Left ventricle myocardium superior (tissue), 1 donor: ENCODE measurements around the gene FAM9C. TPM values are rescaled to one million over a fixed set of nuclear protein-coding genes. Genes with fewer than 3 reads are reported as not detected.
"Not testable (repeated sequence)": the region's sequence is repeated elsewhere in the genome, so short reads cannot be mapped to it uniquely, and the experiment has no call there.

Source experiments
- ATAC-seq: fragments of 200-7000 bp; cut with Tn5 transposase; one replicate; pipeline ENCODE4 v1.9.1; 2020; ENCODE audit warnings: mild to moderate bottlenecking, moderate library complexity
- DNase-seq: peaks from one replicate; pipeline ENCODE4 v3.0.0-alpha.2; 2020
- intact Hi-C: fragments of 100-400 bp; cut with micrococcal nuclease; formaldehyde crosslinking; loops from one replicate; pipeline ENCODE4 v1.11.0; 2022
- total RNA-seq: library from RNA; stranded (reverse); fragmentation: NEBNext Ultra II Directional; extraction: Animal tissue kit (Norgen Biotek cat#: 25700); gene quantifications from one replicate; pipeline ENCODE4 v1.2.1, GENCODE V29; 2021
- donor health status: DM: no; HTN: yes; CAD: no; lungs with severe emphysema.

FAM9C gene
- total RNA-seq, 1 donor from 2014 or later: 1.2 TPM

- intact Hi-C loops: no loop called here
- peak; percentile 35 for DNase-seq
- ATAC-seq: peak; percentile 85
These were observed 34.5 kb upstream of the FAM9C start for GRCh38 chrX:13078739-13079444.

GRCh38 chrX:13077168-13077567 is 32.7 kb upstream of the FAM9C start:
- DNase-seq (no peak), ATAC-seq (no peak)
- intact Hi-C loops: no loop called here

- intact Hi-C loops: no loop called here
- ATAC-seq (no peak), DNase-seq (no peak)
These were observed 31.9 kb upstream of the FAM9C start for GRCh38 chrX:13076176-13076961.

- ATAC-seq: no peak
These were observed 30.2 kb upstream of the FAM9C start for GRCh38 chrX:13074297-13075262.

DNA sequence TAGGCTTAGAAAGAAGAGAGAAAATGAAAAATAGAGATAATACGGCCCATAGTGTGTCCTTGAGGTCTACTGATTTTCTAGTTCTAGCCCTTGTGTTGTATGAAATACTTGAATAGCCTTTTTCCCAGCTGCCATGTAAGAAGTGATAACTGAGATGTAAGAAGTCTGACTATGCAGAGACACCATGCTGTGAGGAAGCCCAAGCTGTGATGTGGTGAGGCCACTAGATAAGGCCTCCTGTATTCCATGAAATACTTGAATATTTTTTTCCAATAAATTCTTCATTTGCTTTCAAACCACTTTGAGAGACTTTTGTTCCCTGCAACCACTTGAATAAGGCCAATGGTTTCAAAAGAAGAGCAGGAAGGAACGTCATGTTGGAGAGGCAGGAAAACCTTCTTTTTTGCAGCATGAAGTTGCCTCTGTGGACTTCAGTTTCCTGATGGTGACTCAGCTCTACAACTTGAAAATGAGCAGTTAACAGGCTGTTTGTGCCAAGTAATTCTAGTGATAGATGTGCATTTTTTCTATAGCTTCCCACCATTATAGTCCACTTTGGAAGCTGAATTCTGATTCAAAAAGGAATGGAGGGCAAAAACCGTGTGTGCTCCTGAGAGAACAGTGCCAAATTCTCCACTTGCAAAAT is 25.5 kb upstream of the FAM9C start:
- no peak for ATAC-seq
- DNase-seq: no peak
- intact Hi-C loops: no loop called here

More at GRCh38 chrX:13074297-13075262, 30.2 kb upstream of the FAM9C start:
- no peak for DNase-seq
- intact Hi-C loops: no loop called here

DNA sequence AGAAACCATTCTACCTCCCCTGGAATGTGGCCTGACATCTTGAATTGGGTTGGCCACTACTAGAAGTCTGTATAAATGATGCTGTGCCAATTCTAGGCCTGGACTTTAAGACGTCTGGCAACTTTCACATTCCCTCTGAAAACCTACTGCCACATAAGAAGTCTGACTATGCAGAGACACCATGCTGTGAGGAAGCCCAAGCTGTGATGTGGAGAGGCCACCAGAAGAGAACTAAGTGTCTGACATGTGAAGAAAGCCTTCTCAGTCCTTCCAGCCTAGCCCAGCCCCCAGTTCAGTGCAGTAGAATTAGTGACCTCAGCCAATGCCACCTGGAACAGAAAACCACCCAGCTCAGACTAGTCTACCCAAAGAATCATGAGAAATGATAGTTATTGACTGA is 24.2 kb upstream of the FAM9C start:
- no peak for ATAC-seq
- DNase-seq: no peak
- intact Hi-C loops: no loop called here

DNA sequence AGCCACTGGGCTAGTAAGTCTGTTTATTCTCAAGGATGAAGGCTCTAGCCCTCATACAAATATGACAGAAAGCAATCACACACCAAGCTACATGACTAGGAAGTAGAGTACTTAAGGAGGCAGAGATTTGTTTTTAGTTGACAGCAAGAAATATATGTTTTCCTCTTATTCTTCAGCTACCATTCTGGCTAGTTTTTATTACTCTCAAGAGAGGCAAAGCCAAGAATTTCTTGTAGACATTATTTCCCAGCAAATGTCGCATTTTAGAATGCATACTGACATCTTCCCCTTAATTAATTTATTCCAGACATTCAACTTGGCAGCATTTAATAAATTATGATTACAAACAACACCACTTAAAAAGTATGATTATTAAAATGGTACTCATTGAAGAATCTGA is 23.4 kb upstream of the FAM9C start:
- ATAC-seq (no peak), DNase-seq (no peak)
- intact Hi-C loops: no loop called here

- ATAC-seq (no peak), DNase-seq (no peak)
- intact Hi-C loops: no loop called here
These were observed 22.0 kb upstream of the FAM9C start for GRCh38 chrX:13066391-13066790.

GRCh38 chrX:13064599-13065143 is 20.3 kb upstream of the FAM9C start:
- no peak for DNase-seq
- peak; percentile 93 for ATAC-seq
- intact Hi-C loops: no loop called here

DNA sequence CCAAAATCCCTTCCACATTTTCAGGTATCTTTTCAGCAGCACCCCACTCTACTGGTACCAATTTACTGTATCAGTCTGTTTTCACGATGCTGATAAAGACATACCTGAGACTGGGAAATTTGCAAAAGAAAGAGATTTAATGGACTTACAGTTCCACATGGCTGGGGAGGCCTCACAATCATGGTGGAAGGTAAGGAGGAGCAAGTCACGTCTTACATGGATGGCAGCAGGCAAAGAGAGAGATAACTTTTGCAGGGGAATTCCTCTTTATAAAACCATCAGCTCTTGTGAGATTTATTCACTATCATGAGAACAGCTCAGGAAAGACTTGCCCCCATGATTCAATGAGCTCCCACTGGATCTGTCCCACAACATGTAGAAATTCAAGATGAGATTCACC is 18.7 kb upstream of the FAM9C start:
- DNase-seq, ATAC-seq, intact Hi-C loops: not testable (repeated sequence)

DNA sequence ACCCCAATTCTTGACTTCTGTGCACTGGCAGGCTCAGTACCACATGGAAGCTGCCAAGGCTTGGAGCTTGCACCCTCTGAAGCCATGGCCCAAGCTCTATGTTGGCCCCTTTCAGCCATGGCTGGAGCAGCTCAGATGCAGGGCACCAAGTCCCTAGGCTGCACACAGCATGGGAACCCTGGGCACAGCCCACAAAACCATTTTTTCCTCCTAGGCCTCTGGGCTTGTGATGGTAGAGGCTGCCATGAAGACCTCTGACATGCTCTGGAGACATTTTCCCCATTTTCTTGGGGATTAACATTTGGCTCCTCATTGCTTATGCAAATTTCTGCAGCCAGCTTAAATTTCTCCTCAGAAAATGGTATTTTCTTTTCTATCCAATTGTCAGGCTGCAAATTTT is 17.9 kb upstream of the FAM9C start:
- intact Hi-C loops, DNase-seq, ATAC-seq: not testable (repeated sequence)

GRCh38 chrX:13061215-13061708 is 16.8 kb upstream of the FAM9C start:
- ATAC-seq, DNase-seq, intact Hi-C loops: not testable (repeated sequence)

- intact Hi-C loops: no loop called here
- no peak for ATAC-seq
- no peak for DNase-seq
These were observed 15.4 kb upstream of the FAM9C start for GRCh38 chrX:13059637-13060499.

DNA sequence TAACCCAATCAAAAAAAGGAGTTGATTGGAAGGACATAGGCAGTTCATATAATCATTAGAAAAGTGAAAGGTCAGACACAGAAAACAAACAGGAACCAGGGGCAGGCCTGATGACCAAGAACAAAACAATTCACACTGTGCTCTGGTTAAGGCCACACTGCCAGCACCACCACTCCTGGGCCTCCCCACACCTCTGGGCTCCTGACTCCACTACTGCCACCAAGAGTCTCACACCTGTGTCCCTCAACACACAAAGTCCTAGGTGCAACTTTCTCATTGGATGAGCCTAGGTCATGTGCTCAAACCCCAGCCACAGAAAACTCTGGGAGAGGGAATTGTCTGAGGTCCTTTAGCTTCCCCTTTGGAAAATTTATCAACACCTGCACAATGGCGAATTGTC is 11.1 kb upstream of the FAM9C start:
- no peak for ATAC-seq
- intact Hi-C loops: no loop called here
- DNase-seq: no peak

DNA sequence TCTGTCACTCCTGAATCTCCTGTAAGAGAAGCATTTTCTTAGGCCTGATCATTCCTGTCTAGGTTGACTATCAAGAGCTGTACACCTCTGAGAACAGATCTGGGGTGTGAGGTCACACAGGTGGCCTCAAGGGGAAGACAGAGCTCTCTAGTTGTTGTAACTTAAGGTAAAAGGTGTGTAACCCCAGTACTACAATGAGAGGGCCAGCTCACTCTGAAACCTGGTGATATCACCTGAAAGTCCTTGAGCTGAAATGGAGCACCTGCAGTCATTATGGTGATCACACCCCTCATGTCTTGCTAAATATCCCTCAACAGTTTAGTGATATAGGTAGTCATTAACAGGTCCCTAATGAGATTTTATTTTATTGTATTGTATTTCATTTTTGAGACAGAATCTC is 8.8 kb upstream of the FAM9C start:
- no peak for ATAC-seq

DNA sequence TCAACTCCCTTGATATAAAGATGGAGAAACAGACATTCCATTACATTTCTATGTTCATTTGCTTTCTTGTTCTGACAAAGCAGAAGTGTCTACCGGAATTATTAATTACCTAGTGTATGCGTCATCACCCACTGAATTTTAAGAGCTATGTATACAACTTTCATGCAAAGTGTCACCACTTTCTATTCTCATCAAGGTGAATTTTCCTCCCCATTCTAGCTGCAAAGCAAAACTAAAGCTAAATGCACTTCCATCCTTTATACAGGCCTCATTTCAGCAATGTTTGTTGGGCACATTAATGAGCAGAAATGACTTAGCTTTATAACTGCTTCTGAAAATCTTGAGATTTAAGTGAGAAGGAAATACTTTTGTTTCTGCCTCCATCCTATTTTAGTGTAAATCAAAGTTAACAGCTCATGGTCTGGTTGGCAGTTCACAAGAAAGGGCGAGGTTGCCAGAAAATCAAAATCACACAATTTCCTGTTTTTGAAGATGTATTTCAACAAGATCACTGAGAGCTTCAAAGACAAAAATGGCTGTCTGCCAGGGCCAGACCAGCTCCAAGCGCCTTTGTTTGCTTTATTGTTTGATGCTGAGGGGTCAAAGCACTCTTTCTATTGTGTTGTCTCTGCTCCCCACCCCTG is 7.2 kb upstream of the FAM9C start:
- intact Hi-C loops: no loop called here
- ATAC-seq: no peak
- no peak for DNase-seq

More for the DNA sequence above, 8.8 kb upstream of the FAM9C start:
- no peak for DNase-seq
- intact Hi-C loops: no loop called here

DNA sequence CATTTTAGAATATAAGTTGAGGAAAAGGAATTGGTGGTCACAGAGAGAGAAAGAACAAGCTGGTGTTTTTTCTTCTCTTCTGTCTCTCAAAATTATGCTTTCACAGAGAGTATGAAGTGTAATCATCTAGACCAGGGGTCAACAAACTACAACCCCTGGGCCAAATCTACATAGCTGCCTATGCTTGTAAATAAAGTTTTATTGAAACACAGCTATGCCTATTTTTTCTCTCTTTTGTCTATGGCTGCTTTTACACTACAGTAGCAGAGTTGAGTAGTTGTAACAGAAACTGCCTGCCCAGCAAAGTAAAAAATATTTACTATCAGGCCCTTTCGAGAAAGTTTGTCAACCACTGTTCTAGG is 6.7 kb upstream of the FAM9C start:
- no peak for DNase-seq
- intact Hi-C loops: no loop called here
- no peak for ATAC-seq
